Ureter (tissue), 1 donor: ENCODE measurements around the gene HSPBP1. TPM values are rescaled to one million over a fixed set of nuclear protein-coding genes. Genes with fewer than 3 reads are reported as not detected.
"Not testable (repeated sequence)": the region's sequence is repeated elsewhere in the genome, so short reads cannot be mapped to it uniquely, and the experiment has no call there.

Source experiments
- DNase-seq: peaks from one replicate; pipeline ENCODE4 v3.0.0-alpha.2; 2020; ENCODE audit warnings: low spot score
- total RNA-seq: library from RNA; stranded (reverse); gene quantifications from one replicate; pipeline ENCODE4 v1.2.4, GENCODE V29; 2023
- donor health status: DM: yes; HTN: yes; CAD: no.

The HSPBP1 gene
- total RNA-seq, 1 donor from 2014 or later: 31.2 TPM

GRCh38 chr19:55239004-55239403, 40.9 kb downstream of the HSPBP1 start:
- DNase-seq: no peak

GRCh38 chr19:55238030-55238429, 41.9 kb downstream of the HSPBP1 start:
- DNase-seq: no peak

GRCh38 chr19:55232986-55233385, 46.9 kb downstream of the HSPBP1 start:
- no peak for DNase-seq

- no peak for DNase-seq
Measured at GRCh38 chr19:55232286-55232602, 47.7 kb downstream of the HSPBP1 start.

GRCh38 chr19:55231391-55232285, 48.3 kb downstream of the HSPBP1 start:
- DNase-seq: no peak

- no peak for DNase-seq
Measured at GRCh38 chr19:55230780-55231179, 49.1 kb downstream of the HSPBP1 start.

GRCh38 chr19:55230329-55230728, 49.6 kb downstream of the HSPBP1 start:
- DNase-seq: no peak

GRCh38 chr19:55229789-55230182, 50.1 kb downstream of the HSPBP1 start:
- no peak for DNase-seq

GRCh38 chr19:55229145-55229788, 50.6 kb downstream of the HSPBP1 start:
- no peak for DNase-seq

- no peak for DNase-seq
Measured at GRCh38 chr19:55228403-55229031, 51.4 kb downstream of the HSPBP1 start, which contains the start of gene TMEM86B. TSS of gene TMEM86B (minus strand) at chr19:55228763. CDS start at chr19:55228741, 22 bp downstream.

GRCh38 chr19:55228015-55228391, 51.9 kb downstream of the HSPBP1 start:
- no peak for DNase-seq

- DNase-seq: no peak
Measured at GRCh38 chr19:55227241-55228014, 52.5 kb downstream of the HSPBP1 start.

- no peak for DNase-seq
Measured at GRCh38 chr19:55226788-55227187, 53.1 kb downstream of the HSPBP1 start.

- DNase-seq: no peak
Measured at GRCh38 chr19:55226273-55226672, 53.6 kb downstream of the HSPBP1 start.

GRCh38 chr19:55225415-55225958, 54.4 kb downstream of the HSPBP1 start:
- no peak for DNase-seq

- not testable (repeated sequence) for DNase-seq
Measured at GRCh38 chr19:55224679-55225414, 55.1 kb downstream of the HSPBP1 start.

- DNase-seq: no peak
Measured at GRCh38 chr19:55224038-55224665, 55.8 kb downstream of the HSPBP1 start.

GRCh38 chr19:55223291-55224037, 56.4 kb downstream of the HSPBP1 start:
- DNase-seq: no peak

- DNase-seq: no peak
Measured at GRCh38 chr19:55220525-55220924, 59.4 kb downstream of the HSPBP1 start.
